ENCODE measurements around the gene COQ6. TPM values are rescaled to one million over a fixed set of nuclear protein-coding genes. Genes with fewer than 3 reads are reported as not detected.
"Not testable (repeated sequence)": the region's sequence is repeated elsewhere in the genome, so short reads cannot be mapped to it uniquely, and the experiment has no call there.

The COQ6 gene
- polyA plus RNA-seq (ENCODE audit: insufficient read length), result 49.3 TPM

- DNase-seq, result peak; percentile 97
Observed at GRCh38 chr14:73949752-73950734, at the start of gene COQ6, which contains the start of gene FAM161B. COQ6 (plus strand) TSS chr14:73950302; CDS start chr14:73950333, 31 bp downstream. FAM161B (minus strand) TSS chr14:73950094; CDS start chr14:73950026, 68 bp downstream.

- DNase-seq, result no peak
Observed at GRCh38 chr14:73903028-73903427, 47.1 kb upstream of the COQ6 start.

GRCh38 chr14:73909681-73910080 is 40.4 kb upstream of the COQ6 start:
- DNase-seq, result no peak

- DNase-seq, result no peak
Observed at GRCh38 chr14:73913256-73913655, 36.8 kb upstream of the COQ6 start.

- DNase-seq, result no peak
Observed at GRCh38 chr14:73916324-73916723, 33.8 kb upstream of the COQ6 start.

- DNase-seq, result not testable (repeated sequence)
Observed at GRCh38 chr14:73919457-73919856, 30.6 kb upstream of the COQ6 start.

- DNase-seq, result no peak
Observed at GRCh38 chr14:73924337-73924736, 25.8 kb upstream of the COQ6 start.

- DNase-seq, result no peak
Observed at GRCh38 chr14:73935666-73936065, 14.4 kb upstream of the COQ6 start.

- DNase-seq, result no peak
Observed at GRCh38 chr14:73936548-73936947, 13.6 kb upstream of the COQ6 start.

GRCh38 chr14:73937012-73937411 is 13.1 kb upstream of the COQ6 start:
- DNase-seq, result no peak

- DNase-seq, result no peak
Observed at GRCh38 chr14:73942180-73942579, 7.9 kb upstream of the COQ6 start.

GRCh38 chr14:73943083-73943482 is 7.0 kb upstream of the COQ6 start:
- DNase-seq, result no peak

- no peak for DNase-seq
Observed at GRCh38 chr14:73944432-73945158, 5.5 kb upstream of the COQ6 start.

GRCh38 chr14:73945159-73945670 is 4.9 kb upstream of the COQ6 start:
- DNase-seq, result no peak

- DNase-seq, result no peak
Observed at GRCh38 chr14:73953731-73954130, 3.6 kb downstream of the COQ6 start.

- no peak for DNase-seq
Observed at GRCh38 chr14:73955674-73956073, 5.6 kb downstream of the COQ6 start.

GRCh38 chr14:73958591-73958990 is 8.5 kb downstream of the COQ6 start:
- no peak for DNase-seq

- DNase-seq, result no peak
Observed at GRCh38 chr14:73961192-73961591, 11.1 kb downstream of the COQ6 start.

- no peak for DNase-seq
Observed at GRCh38 chr14:73965216-73965615, 15.1 kb downstream of the COQ6 start.

GRCh38 chr14:73968885-73969284 is 18.8 kb downstream of the COQ6 start:
- DNase-seq, result no peak

- no peak for DNase-seq
Observed at GRCh38 chr14:73973497-73973896, 23.4 kb downstream of the COQ6 start.

GRCh38 chr14:73976125-73976524 is 26.0 kb downstream of the COQ6 start:
- DNase-seq, result no peak

- no peak for DNase-seq
Observed at GRCh38 chr14:73977896-73978295, 27.8 kb downstream of the COQ6 start.

All from hindlimb muscle (tissue), 1 donor.